SK-N-SH (cell line): ENCODE results near the gene IPO8.

Experiments used
- CHD2 ChIP-seq: fragments of 150-350 bp; IDR thresholded peaks from 2 replicates; pipeline ENCODE4 v1.6.1; 2018; ENCODE audit warnings: low read length; ENCODE audit not compliant: partially characterized antibody
- GABPA ChIP-seq: IDR thresholded peaks from 2 replicates; pipeline ENCODE4 v1.4.0; 2012; ENCODE audit warnings: low read depth, mild to moderate bottlenecking
- GATA2 ChIP-seq: sonication (generic); formaldehyde crosslinking; IDR thresholded peaks from 2 replicates; pipeline ENCODE4 v1.5.0; 2020; ENCODE audit warnings: mild to moderate bottlenecking, missing genetic modification reagents
- JUND ChIP-seq: IDR thresholded peaks from 2 replicates; pipeline ENCODE4 v1.4.0; 2012
- POLR2AphosphoS5 ChIP-seq: IDR thresholded peaks from 2 replicates; pipeline ENCODE4 v1.6.1; 2012; ENCODE audit warnings: low read depth, low read length
- RAD21 ChIP-seq: IDR thresholded peaks from 2 replicates; pipeline ENCODE4 v1.6.1; 2012; ENCODE audit warnings: mild to moderate bottlenecking, low read length
- TCF12 ChIP-seq: IDR thresholded peaks from 2 replicates; pipeline ENCODE4 v1.4.0; 2012
- TEAD4 ChIP-seq: IDR thresholded peaks from 2 replicates; pipeline ENCODE4 v1.4.0; 2012; ENCODE audit warnings: mild to moderate bottlenecking, borderline replicate concordance; ENCODE audit not compliant: insufficient read depth
- TF ChIP-seq, protein P1 (sequence below): IDR thresholded peaks from 2 replicates; pipeline ENCODE4 v1.6.1; 2012; ENCODE audit warnings: mild to moderate bottlenecking, low read depth, low read length, moderate library complexity
- TF ChIP-seq, protein P2 (sequence below): fragments of 200-600 bp; sonication (generic); IDR thresholded peaks from 2 replicates; pipeline ENCODE4 v1.6.1; 2017; ENCODE audit warnings: antibody characterized with exemption, mild to moderate bottlenecking, moderate library complexity
- TF ChIP-seq, protein P3 (sequence below): IDR thresholded peaks from 2 replicates; pipeline ENCODE4; 2012

DNA sequence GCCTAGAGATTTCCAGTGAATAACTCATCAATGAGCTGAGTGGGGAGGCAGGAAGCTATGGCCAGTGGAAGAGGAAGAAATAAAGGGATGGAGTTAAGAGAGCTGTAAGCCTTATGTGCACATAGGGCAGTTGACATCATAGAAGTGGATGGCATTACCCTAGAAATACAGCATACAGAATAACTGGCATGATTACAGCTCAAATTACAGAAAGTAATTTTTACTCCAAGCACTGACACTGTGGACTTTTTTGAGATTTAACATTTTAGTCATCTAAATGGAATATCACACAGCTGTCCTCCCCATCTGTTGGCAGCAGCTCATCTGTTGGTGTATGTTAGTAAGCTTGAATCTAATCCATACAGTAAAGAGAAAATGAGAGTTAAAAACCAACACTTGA, 5.4 kb upstream of the IPO8 start:
- TF ChIP-seq POLR2AphosphoS5 (no peak), GABPA (no peak), TCF12 (no peak), JUND (no peak), RAD21 (no peak), CHD2 (no peak), TEAD4 (no peak), GATA2 (CRISPR knock-in tag) (no peak)
- TF ChIP-seq, protein P1, sequence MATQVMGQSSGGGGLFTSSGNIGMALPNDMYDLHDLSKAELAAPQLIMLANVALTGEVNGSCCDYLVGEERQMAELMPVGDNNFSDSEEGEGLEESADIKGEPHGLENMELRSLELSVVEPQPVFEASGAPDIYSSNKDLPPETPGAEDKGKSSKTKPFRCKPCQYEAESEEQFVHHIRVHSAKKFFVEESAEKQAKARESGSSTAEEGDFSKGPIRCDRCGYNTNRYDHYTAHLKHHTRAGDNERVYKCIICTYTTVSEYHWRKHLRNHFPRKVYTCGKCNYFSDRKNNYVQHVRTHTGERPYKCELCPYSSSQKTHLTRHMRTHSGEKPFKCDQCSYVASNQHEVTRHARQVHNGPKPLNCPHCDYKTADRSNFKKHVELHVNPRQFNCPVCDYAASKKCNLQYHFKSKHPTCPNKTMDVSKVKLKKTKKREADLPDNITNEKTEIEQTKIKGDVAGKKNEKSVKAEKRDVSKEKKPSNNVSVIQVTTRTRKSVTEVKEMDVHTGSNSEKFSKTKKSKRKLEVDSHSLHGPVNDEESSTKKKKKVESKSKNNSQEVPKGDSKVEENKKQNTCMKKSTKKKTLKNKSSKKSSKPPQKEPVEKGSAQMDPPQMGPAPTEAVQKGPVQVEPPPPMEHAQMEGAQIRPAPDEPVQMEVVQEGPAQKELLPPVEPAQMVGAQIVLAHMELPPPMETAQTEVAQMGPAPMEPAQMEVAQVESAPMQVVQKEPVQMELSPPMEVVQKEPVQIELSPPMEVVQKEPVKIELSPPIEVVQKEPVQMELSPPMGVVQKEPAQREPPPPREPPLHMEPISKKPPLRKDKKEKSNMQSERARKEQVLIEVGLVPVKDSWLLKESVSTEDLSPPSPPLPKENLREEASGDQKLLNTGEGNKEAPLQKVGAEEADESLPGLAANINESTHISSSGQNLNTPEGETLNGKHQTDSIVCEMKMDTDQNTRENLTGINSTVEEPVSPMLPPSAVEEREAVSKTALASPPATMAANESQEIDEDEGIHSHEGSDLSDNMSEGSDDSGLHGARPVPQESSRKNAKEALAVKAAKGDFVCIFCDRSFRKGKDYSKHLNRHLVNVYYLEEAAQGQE: no peak
- TF ChIP-seq, protein P2, sequence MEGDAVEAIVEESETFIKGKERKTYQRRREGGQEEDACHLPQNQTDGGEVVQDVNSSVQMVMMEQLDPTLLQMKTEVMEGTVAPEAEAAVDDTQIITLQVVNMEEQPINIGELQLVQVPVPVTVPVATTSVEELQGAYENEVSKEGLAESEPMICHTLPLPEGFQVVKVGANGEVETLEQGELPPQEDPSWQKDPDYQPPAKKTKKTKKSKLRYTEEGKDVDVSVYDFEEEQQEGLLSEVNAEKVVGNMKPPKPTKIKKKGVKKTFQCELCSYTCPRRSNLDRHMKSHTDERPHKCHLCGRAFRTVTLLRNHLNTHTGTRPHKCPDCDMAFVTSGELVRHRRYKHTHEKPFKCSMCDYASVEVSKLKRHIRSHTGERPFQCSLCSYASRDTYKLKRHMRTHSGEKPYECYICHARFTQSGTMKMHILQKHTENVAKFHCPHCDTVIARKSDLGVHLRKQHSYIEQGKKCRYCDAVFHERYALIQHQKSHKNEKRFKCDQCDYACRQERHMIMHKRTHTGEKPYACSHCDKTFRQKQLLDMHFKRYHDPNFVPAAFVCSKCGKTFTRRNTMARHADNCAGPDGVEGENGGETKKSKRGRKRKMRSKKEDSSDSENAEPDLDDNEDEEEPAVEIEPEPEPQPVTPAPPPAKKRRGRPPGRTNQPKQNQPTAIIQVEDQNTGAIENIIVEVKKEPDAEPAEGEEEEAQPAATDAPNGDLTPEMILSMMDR: no peak
- TF ChIP-seq, protein P3, sequence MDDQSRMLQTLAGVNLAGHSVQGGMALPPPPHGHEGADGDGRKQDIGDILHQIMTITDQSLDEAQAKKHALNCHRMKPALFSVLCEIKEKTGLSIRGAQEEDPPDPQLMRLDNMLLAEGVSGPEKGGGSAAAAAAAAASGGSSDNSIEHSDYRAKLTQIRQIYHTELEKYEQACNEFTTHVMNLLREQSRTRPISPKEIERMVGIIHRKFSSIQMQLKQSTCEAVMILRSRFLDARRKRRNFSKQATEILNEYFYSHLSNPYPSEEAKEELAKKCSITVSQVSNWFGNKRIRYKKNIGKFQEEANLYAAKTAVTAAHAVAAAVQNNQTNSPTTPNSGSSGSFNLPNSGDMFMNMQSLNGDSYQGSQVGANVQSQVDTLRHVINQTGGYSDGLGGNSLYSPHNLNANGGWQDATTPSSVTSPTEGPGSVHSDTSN: no peak
